ENCODE data around the gene SHISA6. TPM values are rescaled to one million over a fixed set of nuclear protein-coding genes. Genes with fewer than 3 reads are reported as not detected.

Gene SHISA6
- total RNA-seq, 2 experiments from 2014 or later = not detected

DNA sequence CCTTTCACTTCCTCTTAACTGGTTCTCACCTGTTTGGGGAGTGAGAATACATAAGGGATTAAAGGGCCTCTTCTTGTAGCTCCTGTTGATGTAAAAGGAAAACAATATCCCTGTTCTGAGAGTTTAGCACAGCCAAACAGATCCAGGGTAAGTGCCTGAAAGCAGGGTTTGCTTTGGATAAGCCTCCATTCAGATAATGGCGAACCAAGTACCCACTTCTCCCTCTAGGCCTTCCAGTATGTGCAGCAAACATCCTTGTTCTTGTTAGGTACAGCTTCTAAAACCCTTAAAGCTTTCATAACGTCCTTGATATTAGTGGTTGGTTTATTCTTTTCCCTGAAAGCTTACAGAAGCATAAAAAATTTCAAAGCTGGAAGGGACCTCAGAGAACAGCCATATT is 226.6 kb downstream of the SHISA6 start:
- Histone ChIP-seq H3K4me3 (ENCODE audit: low read depth, low read length, poor library complexity, severe bottlenecking) (no peak overlapping the region), H3K36me3 (ENCODE audit: insufficient read depth, low read length) (no peaks in the 10 kb centered on the region), H2AFZ (ENCODE audit: low read length) (no peak overlapping the region), H3K27ac (ENCODE audit: low read depth, low read length, poor library complexity, severe bottlenecking) (no peak overlapping the region), H3K9me3 (ENCODE audit: low read length) (no peaks in the 10 kb centered on the region), H4K20me1 (ENCODE audit: insufficient read depth, low read length) (no peaks in the 10 kb centered on the region), H3K9me2 (ENCODE audit: insufficient read depth, low read length) (no peaks in the 10 kb centered on the region), H3K4me1 (ENCODE audit: insufficient read depth, low read length, poor library complexity, severe bottlenecking) (no peaks in the 10 kb centered on the region), H3K4me2 (ENCODE audit: low read length) (no peak overlapping the region), H3K79me2 (ENCODE audit: insufficient read depth, low read depth, low read length) (no peaks in the 10 kb centered on the region)
- ChIA-PET CTCF (ENCODE audit: unreplicated experiment) (no interaction called here), POLR2A (no interaction called here)
- intact Hi-C loops (cut with micrococcal nuclease; ENCODE audit: unreplicated experiment) = no loop called here
- DNase-seq (ENCODE audit: low spot score) = no peak
- no TSS peak for BruUV-seq (replicated peaks)
- no peak for TF ChIP-seq EZH2phosphoT487 (IDR thresholded peaks at IDR 0.05; ENCODE audit: borderline replicate concordance, low read depth, low read length)
- TF ChIP-seq, protein P1, sequence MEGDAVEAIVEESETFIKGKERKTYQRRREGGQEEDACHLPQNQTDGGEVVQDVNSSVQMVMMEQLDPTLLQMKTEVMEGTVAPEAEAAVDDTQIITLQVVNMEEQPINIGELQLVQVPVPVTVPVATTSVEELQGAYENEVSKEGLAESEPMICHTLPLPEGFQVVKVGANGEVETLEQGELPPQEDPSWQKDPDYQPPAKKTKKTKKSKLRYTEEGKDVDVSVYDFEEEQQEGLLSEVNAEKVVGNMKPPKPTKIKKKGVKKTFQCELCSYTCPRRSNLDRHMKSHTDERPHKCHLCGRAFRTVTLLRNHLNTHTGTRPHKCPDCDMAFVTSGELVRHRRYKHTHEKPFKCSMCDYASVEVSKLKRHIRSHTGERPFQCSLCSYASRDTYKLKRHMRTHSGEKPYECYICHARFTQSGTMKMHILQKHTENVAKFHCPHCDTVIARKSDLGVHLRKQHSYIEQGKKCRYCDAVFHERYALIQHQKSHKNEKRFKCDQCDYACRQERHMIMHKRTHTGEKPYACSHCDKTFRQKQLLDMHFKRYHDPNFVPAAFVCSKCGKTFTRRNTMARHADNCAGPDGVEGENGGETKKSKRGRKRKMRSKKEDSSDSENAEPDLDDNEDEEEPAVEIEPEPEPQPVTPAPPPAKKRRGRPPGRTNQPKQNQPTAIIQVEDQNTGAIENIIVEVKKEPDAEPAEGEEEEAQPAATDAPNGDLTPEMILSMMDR (conservative IDR thresholded peaks at IDR 0.05; ENCODE audit: low read length) = no peak

DNA sequence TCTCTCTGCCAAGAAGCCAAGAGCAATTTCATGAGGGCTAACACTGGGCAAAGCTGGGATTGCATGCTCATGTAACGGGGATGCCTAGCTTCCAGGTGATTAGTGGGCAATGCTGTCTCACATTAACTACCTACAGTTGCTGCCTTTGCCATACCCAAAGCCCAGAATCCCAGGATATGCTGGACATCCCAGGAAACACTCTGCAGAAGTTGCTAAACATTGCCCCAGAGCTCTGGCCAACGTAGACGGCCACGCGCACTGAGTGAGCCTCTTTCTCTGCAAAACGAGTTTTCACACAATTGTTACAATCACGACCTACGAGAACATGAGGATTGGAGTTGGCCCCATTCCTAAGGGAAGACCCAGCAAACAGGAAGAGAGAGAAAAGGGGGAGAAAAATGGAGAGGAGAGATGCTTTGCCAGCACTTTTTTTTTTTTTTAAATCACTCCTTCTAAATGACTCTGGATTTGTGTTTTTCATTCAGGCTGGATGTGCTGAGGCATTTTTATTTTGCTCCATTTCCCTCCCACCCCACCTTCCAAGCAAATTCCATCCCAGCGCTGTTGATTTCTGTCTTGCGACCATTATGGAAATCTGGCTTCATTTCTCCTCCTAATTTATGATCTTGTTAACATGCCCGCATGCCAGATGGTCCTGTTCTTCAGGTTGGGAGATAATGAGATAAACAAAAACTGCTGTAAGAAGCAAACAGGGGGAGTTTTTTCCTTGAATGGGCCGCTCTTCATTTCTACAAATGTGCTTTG is 244.5 kb downstream of the SHISA6 start:
- H3K27ac ChIP-seq (ENCODE audit: low read depth, low read length, poor library complexity, severe bottlenecking) = no peak overlapping the region
- H4K20me1 ChIP-seq (ENCODE audit: insufficient read depth, low read length) = no peaks in the 10 kb centered on the region
- no peak for DNase-seq (ENCODE audit: low spot score)
- H2AFZ ChIP-seq (ENCODE audit: low read length) = no peak overlapping the region
- no peaks in the 10 kb centered on the region for H3K9me2 ChIP-seq (ENCODE audit: insufficient read depth, low read length)
- no peaks in the 10 kb centered on the region for H3K79me2 ChIP-seq (ENCODE audit: insufficient read depth, low read depth, low read length)
- TF ChIP-seq, protein P1 (conservative IDR thresholded peaks at IDR 0.05; ENCODE audit: low read length) = no peak
- no peak for TF ChIP-seq EZH2phosphoT487 (IDR thresholded peaks at IDR 0.05; ENCODE audit: borderline replicate concordance, low read depth, low read length)
- H3K9me3 ChIP-seq (ENCODE audit: low read length) = no peaks in the 10 kb centered on the region
- H3K4me2 ChIP-seq (ENCODE audit: low read length) = no peak overlapping the region
- POLR2A ChIA-PET = interaction anchor here (0.5 to 0.6 kb wide), 2 partner anchors 24 to 735 kb away, joined by 3 read pairs; no protein-coding TSS in a partner anchor
- H3K36me3 ChIP-seq (ENCODE audit: insufficient read depth, low read length) = no peaks in the 10 kb centered on the region
- no TSS peak for BruUV-seq (replicated peaks)
- intact Hi-C loops (cut with micrococcal nuclease; ENCODE audit: unreplicated experiment) = no loop called here
- no peaks in the 10 kb centered on the region for H3K4me1 ChIP-seq (ENCODE audit: insufficient read depth, low read length, poor library complexity, severe bottlenecking)
- no peak overlapping the region for H3K4me3 ChIP-seq (ENCODE audit: low read depth, low read length, poor library complexity, severe bottlenecking)
- CTCF ChIA-PET (ENCODE audit: unreplicated experiment) = no interaction called here
